Measurements from ENCODE around the gene AOPEP. TPM values are rescaled to one million over a fixed set of nuclear protein-coding genes. Genes with fewer than 3 reads are reported as not detected.

AOPEP gene
- total RNA-seq, 2 donors from 2014 or later = 81.5 to 224 TPM

GRCh38 chr9:94700445-94700844, 26.1 kb upstream of the AOPEP start:
- ATAC-seq (no peak), DNase-seq (no peak)
- Histone ChIP-seq H3K4me3 (no peak overlapping the region), H3K9me3 (no peaks in the 10 kb centered on the region), H3K4me1 (no peaks in the 10 kb centered on the region), H3K27me3 (no peaks in the 10 kb centered on the region), H3K27ac (no peak overlapping the region), H3K36me3 (replicated peaks in 1 of 2; ENCODE audit: insufficient read depth in 1 of 2, low read depth in 2 of 2) (no peaks in the 10 kb centered on the region)
- TF ChIP-seq POLR2A (IDR thresholded peaks at IDR 0.05) (no peak), CTCF (IDR thresholded peaks at IDR 0.05) (no peak)
- WGBS, 2 donors = 93 to 97% methylated on average over 3 of the region's 3 CpGs
- intact Hi-C loops (cut with DNase I) = no loop called here

GRCh38 chr9:94703488-94704140, 22.9 kb upstream of the AOPEP start:
- intact Hi-C loops (cut with DNase I) = no loop called here
- no peak for DNase-seq
- Histone ChIP-seq H3K27me3 (no peaks in the 10 kb centered on the region), H3K9me3 (no peaks in the 10 kb centered on the region), H3K27ac (peak overlapping the region in 1 of 4 donors; percentile 4), H3K4me3 (no peak overlapping the region), H3K4me1 (no peaks in the 10 kb centered on the region), H3K36me3 (replicated peaks in 1 of 2; ENCODE audit: insufficient read depth in 1 of 2, low read depth in 2 of 2) (no peaks in the 10 kb centered on the region)
- TF ChIP-seq CTCF (IDR thresholded peaks at IDR 0.05) = no peak
- no peak for TF ChIP-seq POLR2A (IDR thresholded peaks at IDR 0.05)
- WGBS, 2 donors = 43 to 59% methylated on average over 4 of the region's 4 CpGs
- no peak for ATAC-seq

GRCh38 chr9:94705162-94705702, 21.3 kb upstream of the AOPEP start:
- no peaks in the 10 kb centered on the region for H3K4me1 ChIP-seq
- no peaks in the 10 kb centered on the region for H3K9me3 ChIP-seq
- DNase-seq (no peak), ATAC-seq (no peak)
- 84 to 88% methylated on average over 7 of the region's 7 CpGs for WGBS, 2 donors
- H3K36me3 ChIP-seq (replicated peaks in 1 of 2; ENCODE audit: insufficient read depth in 1 of 2, low read depth in 2 of 2) = no peaks in the 10 kb centered on the region
- H3K4me3 ChIP-seq = no peak overlapping the region
- H3K27me3 ChIP-seq = no peaks in the 10 kb centered on the region
- H3K27ac ChIP-seq = no peak overlapping the region
- intact Hi-C loops (cut with DNase I) = no loop called here
- TF ChIP-seq POLR2A (IDR thresholded peaks at IDR 0.05) = no peak
- no peak for TF ChIP-seq CTCF (IDR thresholded peaks at IDR 0.05)

- ATAC-seq (no peak), DNase-seq (no peak)
- Histone ChIP-seq H3K36me3 (replicated peaks in 1 of 2; ENCODE audit: insufficient read depth in 1 of 2, low read depth in 2 of 2) (no peaks in the 10 kb centered on the region), H3K9me3 (no peaks in the 10 kb centered on the region), H3K27ac (no peak overlapping the region), H3K4me1 (no peaks in the 10 kb centered on the region), H3K27me3 (no peaks in the 10 kb centered on the region), H3K4me3 (no peak overlapping the region)
- TF ChIP-seq CTCF (IDR thresholded peaks at IDR 0.05) = no peak
- TF ChIP-seq POLR2A (IDR thresholded peaks at IDR 0.05) = no peak
- 77 to 91% methylated on average over 5 of the region's 5 CpGs for WGBS, 2 donors
- intact Hi-C loops (cut with DNase I) = no loop called here
These were observed 19.6 kb upstream of the AOPEP start for GRCh38 chr9:94706922-94707321.
